Liver (tissue), 3 donors: Measurements from ENCODE around the gene ETAA1.

ENCODE experiments used
- CTCF ChIP-seq: fragments of 150-350 bp; IDR thresholded peaks from 2 replicates; pipeline ENCODE4 v1.5.1; 2017; ENCODE audit warnings: improper control_type of control experiment, low read depth, low read length; ENCODE audit not compliant: missing input control
- FOXA2 ChIP-seq: IDR thresholded peaks from 2 replicates; pipeline ENCODE4 v1.6.1; 2016; ENCODE audit warnings: antibody characterized with exemption
- GABPA ChIP-seq, 2 donors: IDR thresholded peaks in 1 of 2; conservative IDR thresholded peaks in 1 of 2; 2 replicates each; pipeline ENCODE4 v1.6.1; 2016; ENCODE audit warnings: antibody characterized with exemption in 2 of 2, mild to moderate bottlenecking in 1 of 2, moderate library complexity in 1 of 2
- JUND ChIP-seq, 2 donors: IDR thresholded peaks; 2 replicates each; pipeline ENCODE4 v1.6.1; 2016; ENCODE audit warnings: antibody characterized with exemption in 2 of 2
- MAX ChIP-seq: IDR thresholded peaks from 2 replicates; pipeline ENCODE4 v1.6.1; 2016; ENCODE audit warnings: antibody characterized with exemption
- RAD21 ChIP-seq, 2 donors: IDR thresholded peaks; 2 replicates each; pipeline ENCODE4 v1.6.1; 2016; ENCODE audit warnings: antibody characterized with exemption in 2 of 2, mild to moderate bottlenecking in 2 of 2
- REST ChIP-seq: IDR thresholded peaks from 2 replicates; pipeline ENCODE4 v1.6.1; 2016; ENCODE audit warnings: antibody characterized with exemption, mild to moderate bottlenecking
- RXRA ChIP-seq, 2 donors: IDR thresholded peaks; 2 replicates each; pipeline ENCODE4 v1.6.1; 2017 to 2018; ENCODE audit warnings: antibody characterized with exemption in 2 of 2, mild to moderate bottlenecking in 1 of 2
- donor health status: healthy.
- donor health status: healthy.

- no peak for TF ChIP-seq CTCF
- no peak for TF ChIP-seq MAX
- TF ChIP-seq RXRA (IDR thresholded peaks at IDR 0.05) = no peak
- TF ChIP-seq JUND (IDR thresholded peaks at IDR 0.05) = no peak
- no peak for TF ChIP-seq REST
- TF ChIP-seq RAD21 (IDR thresholded peaks at IDR 0.05) = no peak
- no peak for TF ChIP-seq GABPA (IDR thresholded peaks at IDR 0.05 in 1 of 2, conservative IDR thresholded peaks at IDR 0.05 in 1 of 2)
- no peak for TF ChIP-seq FOXA2
Measured at GRCh38 chr2:67389286-67389685, 7.8 kb upstream of the ETAA1 start.
